MM.1S (cell line): ENCODE results near the gene BCOR.

ENCODE experiments used
- CTCF ChIP-seq: fragments of 300-600 bp; sonication (generic); IDR thresholded peaks from 2 replicates; pipeline ENCODE4 v1.5.1; 2016; ENCODE audit warnings: antibody characterized with exemption, low read length, mixed read lengths
- EZH2 ChIP-seq: fragments of 300-600 bp; sonication (generic); optimal IDR thresholded peaks from 2 replicates; pipeline ENCODE3; 2017; ENCODE audit warnings: low read depth, mild to moderate bottlenecking, antibody characterized with exemption, low read length, mixed read lengths
- EZH2phosphoT487 ChIP-seq: fragments of 300-600 bp; sonication (generic); IDR thresholded peaks from 2 replicates; pipeline ENCODE4 v1.6.1; 2018; ENCODE audit warnings: antibody characterized with exemption, low read length

DNA sequence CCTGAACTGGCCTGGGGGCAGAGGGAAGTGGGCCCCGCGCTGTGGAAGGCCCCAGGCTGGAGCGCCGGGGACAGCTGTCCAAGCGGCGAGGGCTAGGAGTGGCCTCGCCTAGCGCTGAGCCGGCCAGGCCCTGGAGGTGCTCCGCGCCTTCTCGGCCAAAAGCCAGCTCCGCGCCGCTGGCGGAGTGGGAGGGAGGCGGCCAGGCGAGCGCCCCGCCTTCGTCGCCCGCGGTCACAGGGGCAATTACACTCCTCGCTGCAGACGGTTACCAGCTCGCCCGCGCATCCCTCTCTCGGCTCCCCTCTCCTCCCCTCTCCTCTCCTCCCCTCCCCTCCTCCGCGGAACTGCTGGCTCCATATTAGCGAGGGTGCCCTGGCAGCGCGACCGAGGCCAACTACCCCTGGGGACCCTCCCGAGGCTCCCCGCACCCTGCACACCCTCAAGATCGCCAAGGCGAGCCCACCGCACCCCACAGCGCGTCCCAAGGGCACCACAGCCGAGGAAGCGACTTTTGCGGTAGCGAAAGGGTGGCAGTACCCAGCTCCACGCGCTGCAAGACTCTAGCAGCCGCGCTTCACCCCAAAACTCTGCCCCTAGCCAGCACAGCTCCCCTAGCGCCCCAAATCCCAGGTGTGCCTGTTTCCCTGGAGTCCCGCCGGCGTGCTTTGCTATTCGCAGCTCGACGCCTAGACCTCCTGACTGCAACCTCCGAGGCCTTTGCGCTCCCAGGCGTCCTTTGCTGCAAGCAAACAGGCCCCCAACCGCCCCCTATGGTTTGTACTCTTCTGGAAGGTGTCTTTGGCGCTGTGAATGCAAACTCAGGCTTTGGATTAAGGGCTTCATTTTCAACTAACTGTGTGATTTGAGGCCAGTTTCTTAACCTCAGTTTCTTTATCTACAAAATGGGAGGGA, 91.4 kb downstream of the BCOR start:
- TF ChIP-seq CTCF: no peak
- no peak for TF ChIP-seq EZH2phosphoT487
- TF ChIP-seq EZH2: no peak
